Stomach (tissue), 4 donors: ENCODE results near the gene NCAN.

Source experiments
- EP300 ChIP-seq: sonication (generic); formaldehyde crosslinking; IDR thresholded peaks from one replicate; pipeline ENCODE4 v1.6.1; 2017; ENCODE audit warnings: antibody characterized with exemption
- POLR2A ChIP-seq, 4 donors: fragments of 450-650 bp; IDR thresholded peaks; one replicate each; pipeline ENCODE4 v1.6.1; 2016; ENCODE audit warnings: antibody characterized with exemption in 4 of 4, control low read depth in 2 of 4, mild to moderate bottlenecking in 1 of 4, moderate library complexity in 1 of 4
- POLR2AphosphoS5 ChIP-seq, 3 donors: sonication (generic); formaldehyde crosslinking; IDR thresholded peaks; one replicate each; pipeline ENCODE4 v1.6.1; 2016; ENCODE audit warnings: antibody characterized with exemption in 3 of 3
- TF ChIP-seq, protein P1 (sequence below), 7 experiments: fragments of 450-650 bp in 4 of 7; fragments of 200-600 bp in 3 of 7; sonication (generic) in 3 of 7; IDR thresholded peaks; one replicate each; pipeline ENCODE4 v1.5.1; 2016 to 2019; ENCODE audit warnings: antibody characterized with exemption in 7 of 7, control low read depth in 2 of 7, mild to moderate bottlenecking in 1 of 7

DNA sequence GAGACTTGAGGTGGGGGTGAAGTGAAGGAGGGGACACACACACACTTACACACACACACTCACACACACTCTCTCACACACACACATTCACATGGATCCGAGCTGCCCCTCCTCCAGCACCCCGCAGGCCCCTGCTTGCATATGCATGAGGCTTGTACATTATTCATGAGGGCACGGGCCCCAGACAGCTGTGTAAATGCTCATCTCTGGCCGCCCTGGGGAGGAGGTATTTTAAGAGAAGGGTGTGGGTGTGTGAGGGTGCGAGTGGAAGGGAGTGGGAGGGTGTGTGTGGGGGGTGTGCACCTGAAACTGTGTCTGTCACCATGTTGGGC lies 2.4 kb downstream of the NCAN start:
- TF ChIP-seq POLR2A (IDR thresholded peaks at IDR 0.05) (no peak), POLR2AphosphoS5 (IDR thresholded peaks at IDR 0.05) (no peak), EP300 (no peak)
- TF ChIP-seq, protein P1, sequence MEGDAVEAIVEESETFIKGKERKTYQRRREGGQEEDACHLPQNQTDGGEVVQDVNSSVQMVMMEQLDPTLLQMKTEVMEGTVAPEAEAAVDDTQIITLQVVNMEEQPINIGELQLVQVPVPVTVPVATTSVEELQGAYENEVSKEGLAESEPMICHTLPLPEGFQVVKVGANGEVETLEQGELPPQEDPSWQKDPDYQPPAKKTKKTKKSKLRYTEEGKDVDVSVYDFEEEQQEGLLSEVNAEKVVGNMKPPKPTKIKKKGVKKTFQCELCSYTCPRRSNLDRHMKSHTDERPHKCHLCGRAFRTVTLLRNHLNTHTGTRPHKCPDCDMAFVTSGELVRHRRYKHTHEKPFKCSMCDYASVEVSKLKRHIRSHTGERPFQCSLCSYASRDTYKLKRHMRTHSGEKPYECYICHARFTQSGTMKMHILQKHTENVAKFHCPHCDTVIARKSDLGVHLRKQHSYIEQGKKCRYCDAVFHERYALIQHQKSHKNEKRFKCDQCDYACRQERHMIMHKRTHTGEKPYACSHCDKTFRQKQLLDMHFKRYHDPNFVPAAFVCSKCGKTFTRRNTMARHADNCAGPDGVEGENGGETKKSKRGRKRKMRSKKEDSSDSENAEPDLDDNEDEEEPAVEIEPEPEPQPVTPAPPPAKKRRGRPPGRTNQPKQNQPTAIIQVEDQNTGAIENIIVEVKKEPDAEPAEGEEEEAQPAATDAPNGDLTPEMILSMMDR (IDR thresholded peaks at IDR 0.05), result no peak
